Renal cortex interstitium (tissue), 15 donors: ENCODE data around the gene KRT83. TPM values are rescaled to one million over a fixed set of nuclear protein-coding genes. Genes with fewer than 3 reads are reported as not detected.

Experiments used
- DNase-seq, 11 donors: peaks; one replicate each; pipeline ENCODE4 v3.0.0-alpha.2; 2013; ENCODE audit warnings: low read depth in 9 of 11, low spot score in 4 of 11; ENCODE audit errors: extremely low read depth in 1 of 11
- long read RNA-seq, 16 experiments: transcript quantifications; one replicate each; lab custom pipeline, GENCODE V29; 2026
- polyA plus RNA-seq, 3 donors: library from polyadenylated mRNA; unstranded; fragments of 120-200 nt; gene quantifications; one replicate each; pipeline ENCODE4 v1.2.1, GENCODE V29; 2013; ENCODE audit not compliant: insufficient read length in 3 of 3

KRT83 gene
- polyA plus RNA-seq, result not detected
- long read RNA-seq, donor 1, result 0 reads
- long read RNA-seq, donor 2, result 0 reads
- long read RNA-seq, donor 3, result 0 reads
- long read RNA-seq, donor 4, result 0 reads
- long read RNA-seq, donor 5, result 0 reads
- long read RNA-seq, donor 6, result 0 reads
- long read RNA-seq, donor 7, result 0 reads
- long read RNA-seq, donor 8, result 0 reads
- long read RNA-seq, donor 9, result 0 reads
- long read RNA-seq, donor 10, result 0 reads
- long read RNA-seq, donor 11, result 0 reads
- long read RNA-seq, donor 12, result 0 reads
- long read RNA-seq, donor 13, result 0 reads
- long read RNA-seq, donor 14, result 0 reads
- long read RNA-seq, donor 15, result 0 reads
- long read RNA-seq, donor 16, result 0 reads

DNA sequence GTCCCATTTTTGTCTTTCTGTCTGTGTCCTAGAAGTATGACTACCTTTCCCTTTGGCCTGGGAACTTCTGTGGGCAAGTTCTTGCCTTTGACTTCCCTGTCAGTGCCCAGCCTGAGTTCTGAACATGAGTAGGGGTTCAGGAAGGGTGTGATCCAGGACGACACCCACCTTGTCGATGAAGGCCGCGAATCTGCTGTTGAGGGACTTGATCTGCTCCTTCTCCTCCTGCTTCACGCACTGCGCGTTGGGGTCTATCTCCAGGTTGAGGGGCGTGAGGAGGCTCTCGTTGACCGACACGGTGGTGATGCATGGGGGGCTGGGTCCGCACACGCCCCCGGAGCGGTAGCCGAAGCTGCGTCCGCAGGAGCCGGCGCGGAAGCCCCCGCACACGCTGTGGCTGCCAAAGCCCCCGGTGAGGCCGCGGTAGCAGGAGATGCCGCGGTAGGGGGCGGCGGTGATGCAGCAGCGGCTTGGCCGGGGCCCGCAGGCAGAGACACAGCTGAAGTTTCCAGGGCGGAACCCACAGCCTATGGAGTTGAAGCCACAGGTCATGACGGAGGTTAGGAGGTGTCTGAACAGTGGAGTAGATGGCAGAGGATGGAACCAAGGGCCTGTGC is at the start of gene KRT83:
Gene KRT83 (minus strand): TSS at position 615 of the 617 bp plus-strand sequence. CDS start 63 bp downstream, at position 552.
- no peak for DNase-seq

DNA sequence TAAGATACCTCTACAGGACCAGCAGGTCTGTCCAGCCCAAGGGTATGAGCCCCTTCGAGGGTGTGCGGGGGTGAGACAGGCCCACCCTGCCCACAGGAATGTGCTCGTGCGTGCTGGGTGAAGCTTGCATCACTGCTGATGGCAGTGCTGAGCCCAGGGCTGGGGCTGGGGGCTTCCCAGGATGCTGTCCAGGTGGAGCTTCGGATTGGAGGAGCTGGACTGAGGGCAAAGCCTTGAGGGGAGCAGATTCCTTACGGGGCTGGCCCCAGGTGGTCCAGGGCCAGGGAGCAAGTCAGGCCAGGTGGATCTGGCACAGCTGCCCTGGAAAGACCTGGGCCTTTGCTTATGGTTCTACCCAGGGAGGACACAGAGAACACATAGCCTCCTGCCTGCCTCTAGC is 48.6 kb upstream of the KRT83 start:
- no peak for DNase-seq

DNA sequence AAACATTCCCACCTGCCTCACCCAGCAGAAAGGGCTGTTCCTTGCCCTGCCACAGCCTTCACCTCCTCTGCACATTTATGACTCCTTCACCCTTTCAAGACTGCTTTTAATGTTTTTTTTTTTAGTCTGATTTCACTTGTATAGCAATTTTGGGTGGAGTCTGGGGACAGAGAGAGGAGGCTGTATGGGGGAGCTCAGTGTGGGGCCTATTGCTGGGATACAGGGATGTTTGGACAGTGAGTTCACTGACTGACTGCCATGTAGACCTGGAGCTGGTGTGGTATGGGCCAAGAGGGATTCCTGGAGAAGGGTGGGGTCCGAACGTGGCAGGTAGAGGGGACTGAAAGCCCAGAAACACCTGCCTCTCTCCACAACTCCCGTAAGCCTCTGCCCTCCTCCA is 48.0 kb upstream of the KRT83 start:
- DNase-seq, result no peak

DNA sequence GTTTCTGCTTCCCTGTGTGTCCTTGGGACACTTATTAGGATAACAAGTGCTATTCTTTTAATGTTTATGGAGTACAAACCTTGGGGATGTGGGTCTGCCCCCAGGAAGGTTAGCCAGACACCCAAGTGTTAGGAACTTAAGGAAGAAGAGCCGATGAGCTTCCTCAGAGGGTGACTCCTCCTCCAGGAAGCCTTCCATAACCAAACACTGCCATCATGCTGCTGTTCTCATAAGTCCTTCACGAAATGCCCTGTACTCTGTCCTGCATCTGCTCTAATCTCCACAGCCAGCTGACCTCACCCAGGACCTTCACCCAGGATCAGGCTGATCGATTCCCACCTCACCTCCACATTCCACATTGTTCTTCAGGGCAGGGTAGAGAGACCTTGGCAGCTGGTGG is 47.3 kb upstream of the KRT83 start:
- no peak for DNase-seq

DNA sequence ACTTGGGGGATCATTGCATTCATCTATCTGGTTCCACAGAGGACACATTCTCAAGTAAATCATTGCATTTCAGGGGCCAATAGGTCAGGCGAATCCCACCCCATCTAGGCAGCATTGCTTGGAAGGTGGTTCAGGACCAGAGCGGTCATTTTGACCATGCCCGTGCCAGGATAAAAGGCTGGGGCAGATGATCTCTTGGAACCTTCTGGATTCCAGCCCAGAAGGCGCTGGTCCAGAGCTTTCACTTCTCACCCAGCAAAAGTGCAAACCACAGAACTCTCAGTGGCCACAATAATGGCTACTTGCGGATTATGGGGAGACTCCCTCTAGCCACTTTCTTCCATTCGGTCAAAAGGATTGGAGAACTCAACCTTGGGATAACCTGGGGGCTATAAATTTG is 46.7 kb upstream of the KRT83 start:
- no peak for DNase-seq

DNA sequence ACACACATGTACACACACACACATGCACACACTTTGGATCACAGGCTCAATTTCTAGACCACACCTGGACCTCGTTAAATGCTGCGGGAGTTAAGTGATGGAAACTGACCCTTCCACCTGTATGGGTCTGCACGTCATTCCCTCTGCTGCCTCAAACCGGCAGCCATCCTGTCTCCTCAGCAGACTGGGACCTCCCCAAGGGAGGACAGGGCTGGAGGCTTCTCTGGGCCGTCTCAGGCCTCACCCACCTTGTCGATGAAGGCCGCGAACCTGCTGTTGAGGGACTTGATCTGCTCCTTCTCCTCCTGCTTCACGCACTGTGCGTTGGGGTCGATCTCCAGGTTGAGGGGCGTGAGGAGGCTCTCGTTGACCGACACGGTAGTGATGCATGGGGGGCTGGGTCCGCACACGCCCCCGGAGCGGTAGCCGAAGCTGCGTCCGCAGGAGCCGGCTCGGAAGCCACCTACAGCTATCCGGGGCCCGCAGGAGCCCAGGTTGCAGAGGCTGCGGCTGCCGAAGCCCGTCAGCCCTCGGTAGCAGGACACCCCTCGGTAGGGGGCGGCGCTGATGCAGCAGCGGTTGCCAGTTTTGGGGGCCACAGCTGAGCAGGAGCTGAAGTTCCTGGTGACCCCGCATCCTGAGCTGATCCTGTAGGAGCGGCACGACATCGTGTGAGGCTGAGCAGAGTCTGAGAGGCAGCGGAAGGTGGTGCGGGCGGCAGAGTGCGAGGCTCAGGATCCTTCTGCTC is 45.7 kb upstream of the KRT83 start, which contains the start of gene KRT85:
Gene KRT85 (minus strand): TSS at position 744 of the 748 bp plus-strand sequence. CDS start 76 bp downstream, at position 668.
- DNase-seq, result no peak

DNA sequence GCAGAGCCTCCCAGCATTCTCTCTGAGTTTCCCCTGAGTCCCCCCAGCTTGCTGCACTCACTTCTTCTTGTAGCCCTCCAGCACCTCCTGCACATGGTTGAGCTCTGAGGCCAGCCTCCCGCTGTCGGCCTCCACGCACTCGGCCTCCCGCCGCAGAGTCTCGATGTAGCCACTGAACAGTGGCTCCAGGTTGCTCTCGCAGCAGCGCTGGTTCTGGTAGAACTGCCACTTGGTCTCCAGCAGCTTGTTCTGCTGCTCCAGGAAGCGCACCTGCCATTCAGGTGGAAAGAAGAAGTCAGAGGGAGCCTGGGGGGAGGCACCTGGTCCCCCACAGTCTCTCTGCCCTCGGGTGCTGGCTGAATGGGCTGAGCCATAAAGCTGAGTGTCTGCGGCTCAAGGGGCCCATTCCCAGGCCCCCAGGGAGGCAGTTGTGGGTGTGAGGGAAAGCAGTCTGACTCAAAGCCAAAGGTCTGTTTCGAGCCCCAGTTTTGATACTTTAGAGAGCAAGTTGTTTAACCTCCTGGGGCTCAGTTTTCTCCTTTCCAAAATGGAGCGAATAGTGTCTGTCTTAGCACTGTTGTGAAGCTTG is 43.8 kb upstream of the KRT83 start:
- DNase-seq, result no peak

DNA sequence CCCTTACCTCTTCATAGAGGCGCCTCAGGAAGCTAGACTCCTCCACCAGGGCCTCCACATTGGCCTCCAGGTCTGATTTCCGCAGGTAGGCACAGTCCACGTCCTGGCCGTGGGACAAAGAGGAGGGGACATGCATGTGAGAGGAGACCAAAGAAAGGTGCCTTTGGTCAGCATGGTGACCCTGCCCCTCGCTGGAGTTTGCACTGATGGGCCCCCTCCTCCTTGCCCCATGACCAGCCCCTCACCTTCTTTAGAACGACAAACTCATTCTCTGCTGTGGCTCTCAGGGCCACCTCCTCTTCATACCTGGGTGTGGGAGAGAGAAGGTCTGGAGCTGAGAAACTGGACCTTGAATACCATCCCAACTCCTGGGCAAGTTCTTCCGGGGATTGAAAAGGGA is 42.9 kb upstream of the KRT83 start:
- no peak for DNase-seq

DNA sequence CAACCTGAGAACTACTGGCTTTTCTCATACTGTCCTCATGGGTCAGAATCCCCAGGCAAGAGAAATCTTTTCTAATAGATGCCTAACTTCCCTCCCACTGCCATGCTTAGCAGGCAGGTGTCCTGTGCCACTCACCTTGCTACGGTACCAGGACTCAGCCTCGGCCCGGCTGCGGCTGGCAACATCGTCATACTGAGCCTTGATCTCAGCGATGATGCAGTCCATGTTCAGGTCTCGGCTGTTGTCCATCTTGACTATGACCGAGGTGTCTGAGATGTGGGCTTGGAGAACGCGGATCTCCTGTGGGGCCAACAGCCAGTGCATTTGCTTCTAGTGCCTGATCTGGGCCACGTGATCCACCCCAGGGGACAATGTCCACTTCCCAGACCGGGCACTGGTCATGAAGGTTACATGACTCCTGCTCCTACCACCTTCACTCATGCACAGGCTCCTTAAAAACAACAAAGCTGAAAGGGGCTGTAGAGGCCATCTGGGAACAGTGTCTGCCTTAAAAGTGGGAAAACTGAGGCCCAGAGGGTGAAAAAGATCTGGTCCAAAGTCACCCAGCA is 42.0 kb upstream of the KRT83 start:
- no peak for DNase-seq

DNA sequence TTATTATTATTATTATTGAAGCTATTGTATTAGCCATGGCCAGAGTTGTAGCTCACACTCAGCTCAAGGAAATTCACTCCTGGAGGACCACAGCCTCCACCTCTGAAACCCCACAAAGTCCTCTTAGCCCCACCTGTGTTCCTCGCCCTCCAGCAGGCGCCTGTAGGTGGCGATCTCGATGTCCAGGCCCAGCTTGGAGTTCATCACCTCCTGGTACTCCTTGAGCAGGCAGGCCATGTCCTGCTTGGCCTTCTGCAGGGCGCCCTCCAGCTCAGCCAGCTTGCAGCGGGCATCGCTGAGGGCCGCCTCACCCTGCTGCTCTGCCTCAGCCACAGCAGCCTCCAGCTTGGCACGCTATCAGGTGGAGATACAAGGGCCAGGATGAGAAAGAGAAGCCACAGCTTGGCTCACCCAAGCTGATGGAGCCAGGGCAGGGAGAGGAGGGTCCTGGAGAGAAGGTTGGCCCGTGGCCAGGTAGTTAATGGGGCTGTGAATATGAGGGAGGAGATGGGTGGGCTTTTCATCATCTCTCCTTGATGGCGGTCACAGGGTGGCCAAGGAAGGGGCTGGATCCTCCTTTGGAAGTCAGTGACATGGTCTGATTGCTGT is 41.0 kb upstream of the KRT83 start:
- no peak for DNase-seq

DNA sequence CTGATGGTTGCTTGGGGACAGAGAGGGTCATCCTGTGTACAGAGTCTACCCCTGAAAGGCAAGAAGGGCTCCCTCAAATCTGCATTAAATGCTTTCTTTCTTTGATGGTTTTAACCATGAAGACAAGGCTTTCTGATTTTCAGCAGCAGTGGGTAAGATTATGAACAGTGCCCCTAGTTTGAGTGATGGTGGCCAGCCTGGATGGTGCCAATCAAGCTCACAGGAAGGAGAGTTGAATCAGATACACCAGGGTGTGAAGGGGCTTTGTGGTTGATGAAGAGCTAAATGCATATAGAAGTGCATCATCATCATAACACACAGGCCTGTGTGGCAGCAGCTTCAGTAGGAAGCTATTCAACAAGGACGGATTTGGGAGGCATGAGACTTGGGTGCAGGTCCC is 40.4 kb upstream of the KRT83 start:
- no peak for DNase-seq

DNA sequence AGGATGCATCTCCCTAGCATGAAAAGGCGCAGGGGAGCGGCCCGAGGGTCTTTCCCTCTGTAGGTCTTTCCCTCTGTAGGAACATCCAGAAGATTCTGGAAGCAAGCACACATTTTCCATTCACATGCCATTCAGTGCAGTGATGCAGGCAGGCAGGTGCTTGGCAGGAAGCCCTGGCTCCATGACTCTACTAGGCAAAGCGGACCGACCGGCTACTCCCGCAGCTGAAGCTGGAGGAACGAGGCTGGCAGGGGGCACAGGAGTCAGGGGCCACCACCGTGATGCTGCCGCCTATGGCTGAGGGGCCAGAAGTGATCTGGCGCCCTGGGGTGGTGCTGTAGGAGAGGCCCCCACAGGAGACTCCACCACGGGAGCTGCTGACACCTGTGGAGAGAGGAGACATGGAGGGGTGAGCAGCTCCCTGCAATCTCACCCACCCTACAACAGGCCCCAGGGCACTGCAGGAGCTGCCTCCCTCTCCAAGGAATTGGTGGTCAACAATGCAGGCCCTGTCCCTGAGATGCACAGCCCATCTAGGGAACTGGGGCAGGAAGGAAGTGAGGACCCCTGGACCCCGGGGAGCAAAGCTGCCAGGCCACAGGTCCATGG is 39.6 kb upstream of the KRT83 start:
- DNase-seq, result no peak

DNA sequence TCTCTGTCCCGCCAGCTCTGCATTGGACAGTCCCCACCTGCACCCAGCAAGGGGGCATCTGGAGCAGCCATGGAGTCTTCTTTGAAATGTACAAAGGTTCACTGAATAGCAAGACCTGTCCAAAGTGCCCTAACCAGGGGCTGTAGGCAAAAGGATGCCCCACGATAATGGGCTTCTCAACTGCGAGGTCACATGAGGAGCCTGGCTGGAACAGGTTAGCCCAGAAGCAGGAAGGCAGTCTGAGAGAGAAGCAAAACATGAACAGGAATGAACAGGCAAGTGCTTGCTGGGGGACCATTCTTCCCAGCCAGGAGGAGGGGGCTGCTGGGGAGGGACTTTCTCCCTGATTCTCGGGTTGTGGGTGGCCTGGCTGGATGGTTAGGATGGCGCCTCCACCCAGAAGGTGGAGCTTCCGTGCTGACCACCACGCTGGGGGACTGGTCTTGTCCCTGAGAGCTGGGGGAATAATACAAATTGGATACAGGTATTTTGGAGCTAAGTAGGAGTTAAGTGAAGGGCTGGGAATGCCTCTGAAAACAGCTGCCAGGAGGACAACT is 39.0 kb upstream of the KRT83 start:
- no peak for DNase-seq

DNA sequence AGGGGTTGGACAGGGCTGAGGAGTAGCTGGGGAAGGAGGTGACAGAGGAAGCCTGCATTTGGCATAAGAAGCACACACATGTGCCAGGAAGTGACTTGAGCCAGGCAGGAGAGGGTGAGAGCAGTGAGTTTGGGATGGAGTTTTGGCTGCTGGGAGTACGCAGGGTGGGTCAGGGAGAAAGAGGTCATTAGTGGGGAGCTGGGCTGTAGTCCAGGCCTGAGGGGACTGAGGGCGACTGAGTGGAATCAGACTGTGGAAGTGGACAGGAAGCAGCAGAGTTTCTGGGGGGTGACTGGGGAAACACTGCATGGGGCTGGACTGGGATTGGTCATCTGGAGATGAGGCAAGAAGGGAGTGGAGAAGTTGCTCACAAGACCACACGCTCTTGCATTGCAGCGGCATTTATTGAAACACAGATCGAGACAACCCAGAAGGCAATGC is 38.4 kb upstream of the KRT83 start:
- DNase-seq, result no peak

DNA sequence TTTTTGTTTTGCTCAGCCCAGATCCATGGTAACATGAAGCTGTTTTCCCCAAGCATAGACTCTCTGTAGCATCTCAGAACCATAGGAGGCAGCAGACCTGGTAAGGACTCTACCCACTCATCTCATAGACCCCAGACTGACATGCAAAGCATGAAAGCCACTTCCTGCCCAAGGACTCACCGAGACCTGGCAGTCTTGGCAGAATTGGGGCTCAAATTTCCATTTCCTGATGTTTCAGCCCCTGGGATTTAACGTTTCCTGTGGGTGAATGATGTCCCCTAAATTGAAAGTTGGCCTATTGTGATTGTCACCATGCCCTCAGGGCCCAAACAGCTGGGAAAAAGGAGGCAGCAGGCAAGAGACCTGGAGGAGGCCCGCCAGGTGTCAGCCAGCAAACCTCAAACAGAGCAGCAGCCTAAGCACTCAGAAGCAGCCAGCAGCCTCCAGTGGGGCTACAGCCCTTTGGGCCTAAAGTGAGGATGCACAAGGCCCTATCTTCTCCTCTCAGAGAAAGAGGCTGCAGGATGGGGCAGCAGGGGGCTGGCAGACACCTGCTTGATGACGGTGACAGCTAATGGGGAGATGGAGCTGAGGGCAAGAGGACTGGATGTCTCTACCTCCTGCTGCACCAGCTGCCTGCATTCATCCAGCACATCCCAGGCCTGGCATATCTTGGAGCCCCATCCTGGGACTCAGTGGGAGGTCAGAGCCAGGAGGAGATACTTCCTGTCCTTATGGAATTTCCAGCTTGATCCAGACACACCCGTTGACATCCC is 37.6 kb upstream of the KRT83 start:
- no peak for DNase-seq

DNA sequence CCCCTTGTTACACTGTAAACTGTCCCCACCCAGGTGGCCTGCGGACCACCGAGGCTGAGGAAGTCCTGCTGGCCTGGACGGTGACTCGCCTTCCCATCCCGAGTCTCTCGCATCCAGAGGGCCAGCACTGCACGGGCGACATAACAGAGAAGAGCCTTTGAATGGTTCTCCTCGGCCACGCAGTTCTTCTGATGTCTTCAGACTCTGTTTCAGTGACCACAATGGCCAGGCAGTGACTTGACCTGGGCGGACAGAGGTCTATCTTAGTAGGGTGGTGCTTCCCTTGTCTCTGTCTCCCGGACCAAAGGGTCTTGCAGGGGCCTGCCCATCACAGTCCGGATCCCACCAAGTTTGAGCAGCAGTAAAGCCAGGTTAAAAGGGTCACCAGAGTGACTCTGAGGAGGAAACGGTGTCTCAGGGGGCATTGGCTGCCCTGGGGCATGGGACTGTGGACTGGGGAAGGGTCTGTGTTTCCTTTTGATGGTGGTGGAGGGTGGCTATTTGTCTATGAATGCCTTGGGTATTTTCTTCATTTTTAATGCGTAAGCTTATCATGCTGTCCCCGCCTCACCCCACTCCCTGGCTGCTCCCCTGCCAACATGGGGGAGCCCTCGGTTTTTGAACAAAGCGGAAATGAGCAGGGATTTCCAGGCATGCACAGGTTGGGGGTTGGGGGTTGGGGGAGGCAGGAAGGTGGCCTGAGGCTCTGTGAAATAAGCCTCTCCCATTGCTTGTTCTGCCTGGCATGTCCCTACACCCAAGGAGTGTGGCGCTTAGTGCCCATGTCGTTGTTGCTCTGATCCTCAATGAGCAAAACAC is 35.8 kb upstream of the KRT83 start:
- DNase-seq, result no peak
